Measurements from ENCODE around the gene CMTR2.

GRCh38 chr16:71287454-71287853 lies 1.7 kb downstream of the CMTR2 start:
- TF ChIP-seq, protein P1, sequence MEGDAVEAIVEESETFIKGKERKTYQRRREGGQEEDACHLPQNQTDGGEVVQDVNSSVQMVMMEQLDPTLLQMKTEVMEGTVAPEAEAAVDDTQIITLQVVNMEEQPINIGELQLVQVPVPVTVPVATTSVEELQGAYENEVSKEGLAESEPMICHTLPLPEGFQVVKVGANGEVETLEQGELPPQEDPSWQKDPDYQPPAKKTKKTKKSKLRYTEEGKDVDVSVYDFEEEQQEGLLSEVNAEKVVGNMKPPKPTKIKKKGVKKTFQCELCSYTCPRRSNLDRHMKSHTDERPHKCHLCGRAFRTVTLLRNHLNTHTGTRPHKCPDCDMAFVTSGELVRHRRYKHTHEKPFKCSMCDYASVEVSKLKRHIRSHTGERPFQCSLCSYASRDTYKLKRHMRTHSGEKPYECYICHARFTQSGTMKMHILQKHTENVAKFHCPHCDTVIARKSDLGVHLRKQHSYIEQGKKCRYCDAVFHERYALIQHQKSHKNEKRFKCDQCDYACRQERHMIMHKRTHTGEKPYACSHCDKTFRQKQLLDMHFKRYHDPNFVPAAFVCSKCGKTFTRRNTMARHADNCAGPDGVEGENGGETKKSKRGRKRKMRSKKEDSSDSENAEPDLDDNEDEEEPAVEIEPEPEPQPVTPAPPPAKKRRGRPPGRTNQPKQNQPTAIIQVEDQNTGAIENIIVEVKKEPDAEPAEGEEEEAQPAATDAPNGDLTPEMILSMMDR (IDR thresholded peaks at IDR 0.05): no peak
- TF ChIP-seq POLR2A (IDR thresholded peaks at IDR 0.05): no peak
